Breast epithelium (tissue), 3 donors: ENCODE results near the gene ADD1.

ENCODE experiments used
- CTCF ChIP-seq, 3 donors: fragments of 450-650 bp; IDR thresholded peaks; one replicate each; pipeline ENCODE4 v1.5.1; 2016 to 2017; ENCODE audit warnings: antibody characterized with exemption in 3 of 3, mild to moderate bottlenecking in 3 of 3, moderate library complexity in 3 of 3
- POLR2A ChIP-seq: fragments of 450-650 bp; IDR thresholded peaks from one replicate; pipeline ENCODE4 v1.6.1; 2016; ENCODE audit warnings: antibody characterized with exemption, mild to moderate bottlenecking, moderate library complexity
- POLR2AphosphoS5 ChIP-seq, 3 donors: sonication (generic); formaldehyde crosslinking; IDR thresholded peaks; one replicate each; pipeline ENCODE4 v1.6.1; 2017; ENCODE audit warnings: antibody characterized with exemption in 3 of 3

- TF ChIP-seq CTCF (IDR thresholded peaks at IDR 0.05) (no peak), POLR2A (no peak), POLR2AphosphoS5 (IDR thresholded peaks at IDR 0.05) (no peak)
Measured at GRCh38 chr4:2873329-2873728, 29.7 kb downstream of the ADD1 start.
